MM.1S (cell line): ENCODE data around the gene CEP85.

Source experiments
- DNase-seq: peaks from one replicate; pipeline ENCODE4 v3.0.0-alpha.2; 2015
- H2AFZ ChIP-seq: fragments of 300-600 bp; sonication (generic); 2 replicates; pipeline ENCODE4 v1.6.0; 2016; ENCODE audit warnings: antibody characterized with exemption, low read length
- H3F3A ChIP-seq: fragments of 300-600 bp; sonication (generic); 2 replicates; pipeline ENCODE4 v1.6.1; 2016; ENCODE audit warnings: mild to moderate bottlenecking, antibody characterized with exemption, low read length, moderate library complexity, mixed read lengths; ENCODE audit not compliant: insufficient read depth
- H3K27ac ChIP-seq: fragments of 300-600 bp; sonication (generic); 2 replicates; pipeline ENCODE4 v1.5.1; 2016; ENCODE audit warnings: mild to moderate bottlenecking, low read length
- H3K27me3 ChIP-seq: fragments of 300-600 bp; sonication (generic); replicated peaks from 2 replicates; pipeline ENCODE4 v1.6.0; 2016; ENCODE audit warnings: low read length; ENCODE audit not compliant: insufficient read depth
- H3K36me3 ChIP-seq: fragments of 300-600 bp; sonication (generic); replicated peaks from 2 replicates; pipeline ENCODE4 v1.6.1; 2016; ENCODE audit warnings: mild to moderate bottlenecking, low read length, mixed read lengths; ENCODE audit not compliant: insufficient read depth
- H3K4me1 ChIP-seq: fragments of 300-600 bp; sonication (generic); 2 replicates; pipeline ENCODE4 v1.6.1; 2016; ENCODE audit warnings: low read length, mixed read lengths
- H3K4me2 ChIP-seq: fragments of 300-600 bp; sonication (generic); 2 replicates; pipeline ENCODE4 v1.6.0; 2016; ENCODE audit warnings: low read depth, low read length
- H3K4me3 ChIP-seq: fragments of 300-600 bp; sonication (generic); 2 replicates; pipeline ENCODE4 v1.5.1; 2016; ENCODE audit warnings: low read length, mixed read lengths
- H3K79me2 ChIP-seq: fragments of 300-600 bp; sonication (generic); 2 replicates; pipeline ENCODE4 v1.6.1; 2016; ENCODE audit warnings: mixed run types, low read length, mixed read lengths
- H3K9ac ChIP-seq: fragments of 300-600 bp; sonication (generic); 2 replicates; pipeline ENCODE4 v1.6.1; 2016; ENCODE audit warnings: low read length, mixed read lengths
- H3K9me2 ChIP-seq: fragments of 300-600 bp; sonication (generic); replicated peaks from 2 replicates; pipeline ENCODE4 v1.6.1; 2016; ENCODE audit warnings: mild to moderate bottlenecking, low read length, mixed read lengths; ENCODE audit not compliant: insufficient read depth
- H3K9me3 ChIP-seq: fragments of 300-600 bp; sonication (generic); replicated peaks from 2 replicates; pipeline ENCODE4 v1.6.1; 2016; ENCODE audit warnings: mild to moderate bottlenecking, low read length, mixed read lengths; ENCODE audit not compliant: insufficient read depth
- H4K20me1 ChIP-seq: fragments of 300-600 bp; sonication (generic); 2 replicates; pipeline ENCODE4 v1.6.1; 2016; ENCODE audit warnings: mild to moderate bottlenecking, low read length, moderate library complexity, mixed read lengths; ENCODE audit not compliant: insufficient read depth
- EZH2 ChIP-seq: fragments of 300-600 bp; sonication (generic); optimal IDR thresholded peaks from 2 replicates; pipeline ENCODE3; 2017; ENCODE audit warnings: low read depth, mild to moderate bottlenecking, antibody characterized with exemption, low read length, mixed read lengths
- EZH2phosphoT487 ChIP-seq: fragments of 300-600 bp; sonication (generic); IDR thresholded peaks from 2 replicates; pipeline ENCODE4 v1.6.1; 2018; ENCODE audit warnings: antibody characterized with exemption, low read length
- TF ChIP-seq, protein P1 (sequence below): fragments of 300-600 bp; sonication (generic); IDR thresholded peaks from 2 replicates; pipeline ENCODE4 v1.5.1; 2016; ENCODE audit warnings: antibody characterized with exemption, low read length, mixed read lengths

Gene CEP85

DNA sequence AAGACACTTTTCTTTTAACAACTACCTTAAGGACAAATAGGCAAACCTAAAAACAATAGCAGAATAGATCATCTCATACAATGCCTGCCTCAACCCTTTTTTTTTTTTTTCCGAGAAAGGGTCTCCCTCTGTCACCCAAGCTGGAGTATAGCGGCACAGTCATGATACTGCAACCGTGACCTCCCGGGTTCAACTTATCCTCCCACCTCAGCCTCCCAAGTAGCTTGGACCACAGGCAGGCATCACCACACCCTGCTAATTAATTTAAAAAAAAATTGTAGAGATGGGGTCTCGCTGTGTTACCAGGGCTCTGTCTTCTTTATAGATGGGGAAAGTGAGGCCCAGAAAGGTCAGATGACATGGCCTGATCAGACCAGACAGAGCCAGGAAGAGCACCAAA, 53.8 kb downstream of the CEP85 start:
- Histone ChIP-seq H4K20me1 (no peaks in the 10 kb centered on the region), H3K4me1 (peaks cover 34% of the 10 kb centered on the region), H3K9me2 (no peaks in the 10 kb centered on the region), H2AFZ (no peak overlapping the region), H3K27me3 (no peaks in the 10 kb centered on the region), H3K4me2 (peak overlapping the region; percentile 48; the same call in 1 of the 2 replicates), H3K27ac (peak overlapping the region; percentile 74; the same call in 1 of the 2 replicates), H3K9ac (peak overlapping the region; percentile 14; the same call in 1 of the 2 replicates), H3K9me3 (no peaks in the 10 kb centered on the region), H3K36me3 (no peaks in the 10 kb centered on the region), H3F3A (peaks cover 16% of the 10 kb centered on the region), H3K79me2 (no peaks in the 10 kb centered on the region), H3K4me3 (no peak overlapping the region)
- no peak for DNase-seq
- TF ChIP-seq, protein P1, sequence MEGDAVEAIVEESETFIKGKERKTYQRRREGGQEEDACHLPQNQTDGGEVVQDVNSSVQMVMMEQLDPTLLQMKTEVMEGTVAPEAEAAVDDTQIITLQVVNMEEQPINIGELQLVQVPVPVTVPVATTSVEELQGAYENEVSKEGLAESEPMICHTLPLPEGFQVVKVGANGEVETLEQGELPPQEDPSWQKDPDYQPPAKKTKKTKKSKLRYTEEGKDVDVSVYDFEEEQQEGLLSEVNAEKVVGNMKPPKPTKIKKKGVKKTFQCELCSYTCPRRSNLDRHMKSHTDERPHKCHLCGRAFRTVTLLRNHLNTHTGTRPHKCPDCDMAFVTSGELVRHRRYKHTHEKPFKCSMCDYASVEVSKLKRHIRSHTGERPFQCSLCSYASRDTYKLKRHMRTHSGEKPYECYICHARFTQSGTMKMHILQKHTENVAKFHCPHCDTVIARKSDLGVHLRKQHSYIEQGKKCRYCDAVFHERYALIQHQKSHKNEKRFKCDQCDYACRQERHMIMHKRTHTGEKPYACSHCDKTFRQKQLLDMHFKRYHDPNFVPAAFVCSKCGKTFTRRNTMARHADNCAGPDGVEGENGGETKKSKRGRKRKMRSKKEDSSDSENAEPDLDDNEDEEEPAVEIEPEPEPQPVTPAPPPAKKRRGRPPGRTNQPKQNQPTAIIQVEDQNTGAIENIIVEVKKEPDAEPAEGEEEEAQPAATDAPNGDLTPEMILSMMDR: no peak
- TF ChIP-seq EZH2: no peak
- no peak for TF ChIP-seq EZH2phosphoT487

DNA sequence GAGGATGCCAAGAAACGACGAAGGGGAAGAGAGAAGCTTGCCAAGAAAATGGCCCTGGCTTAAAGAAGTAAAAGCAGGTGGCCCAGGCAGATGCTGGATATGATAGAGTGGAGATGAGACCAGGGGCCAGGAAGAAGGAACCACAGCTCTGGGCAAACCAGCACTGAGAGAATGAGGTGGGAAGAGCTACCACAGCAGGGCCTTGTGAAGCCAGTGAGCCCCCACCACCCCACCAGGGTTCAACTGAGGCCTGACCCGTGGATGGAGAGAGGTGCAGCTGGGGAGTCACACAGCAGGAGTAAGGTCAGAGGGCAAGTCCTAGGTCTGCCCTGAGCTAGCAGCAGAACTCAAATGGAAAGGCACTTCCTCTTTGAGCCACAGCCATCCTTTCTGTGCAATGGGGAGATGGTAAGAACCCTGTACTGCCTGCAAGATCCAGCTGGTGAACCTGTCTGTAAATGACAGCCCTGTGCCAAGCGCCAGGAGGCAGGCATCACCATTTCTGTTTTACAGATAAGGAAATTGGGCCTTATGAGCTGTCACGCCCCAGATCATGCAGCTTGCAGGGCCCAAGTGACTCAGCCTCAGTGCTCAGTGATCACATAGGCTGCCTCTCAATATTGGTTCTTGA, 54.4 kb downstream of the CEP85 start:
- Histone ChIP-seq H3K36me3 (no peaks in the 10 kb centered on the region), H3K27me3 (no peaks in the 10 kb centered on the region), H3K4me2 (no peak overlapping the region), H2AFZ (no peak overlapping the region), H3K79me2 (no peaks in the 10 kb centered on the region), H3K9ac (no peak overlapping the region), H4K20me1 (no peaks in the 10 kb centered on the region), H3K9me3 (no peaks in the 10 kb centered on the region), H3K4me3 (no peak overlapping the region), H3K9me2 (no peaks in the 10 kb centered on the region), H3K4me1 (peaks cover 34% of the 10 kb centered on the region), H3K27ac (peak overlapping the region; percentile 74; the same call in 1 of the 2 replicates), H3F3A (peaks cover 16% of the 10 kb centered on the region)
- no peak for DNase-seq
- TF ChIP-seq EZH2phosphoT487: no peak
- TF ChIP-seq, protein P1: no peak

DNA sequence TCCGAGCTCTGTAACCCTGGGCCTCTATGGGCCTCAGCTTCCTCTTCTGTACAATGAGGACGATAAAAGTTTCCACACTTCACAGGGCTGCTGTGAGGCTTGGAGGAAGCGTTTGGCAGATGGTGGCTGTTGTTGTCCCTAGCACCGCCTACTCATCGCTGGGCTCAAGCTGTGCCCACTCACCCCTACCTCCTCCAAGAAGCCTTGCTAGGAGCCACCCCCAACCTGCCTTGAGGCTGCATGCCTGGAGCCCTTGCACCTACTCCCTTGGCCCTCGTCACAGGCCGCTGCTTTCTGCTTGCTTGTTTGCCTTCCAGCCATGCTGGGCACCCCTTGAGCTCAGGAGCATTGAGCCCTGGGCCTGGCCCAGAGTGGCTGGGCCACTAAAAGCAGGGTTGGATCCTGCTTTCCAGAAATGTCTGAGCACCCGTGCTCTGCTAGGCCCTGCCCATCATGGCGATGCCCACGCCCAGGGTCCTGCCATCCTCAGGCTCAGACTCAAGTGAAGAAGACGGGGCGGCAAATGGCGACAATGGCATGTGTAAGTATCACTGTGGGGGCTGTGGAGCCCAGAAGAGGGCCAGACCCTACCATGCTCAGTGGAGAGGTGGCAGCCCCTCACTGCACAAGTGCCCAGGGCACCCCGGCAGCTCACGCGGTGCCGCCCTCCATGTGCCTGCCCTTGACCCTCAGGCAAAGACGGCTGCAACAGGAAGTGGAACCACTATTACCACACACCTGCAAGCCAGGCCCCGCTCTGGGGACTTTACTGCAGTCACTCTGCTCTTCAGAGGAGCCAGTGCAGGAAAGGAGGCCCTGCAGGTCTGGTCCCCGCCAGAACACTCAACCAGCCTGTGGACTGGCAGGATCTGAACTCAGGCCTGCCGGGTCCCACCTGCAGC, 55.4 kb downstream of the CEP85 start:
- no peak overlapping the region for H3K9ac ChIP-seq
- no peaks in the 10 kb centered on the region for H3K27me3 ChIP-seq
- no peaks in the 10 kb centered on the region for H3K36me3 ChIP-seq
- DNase-seq: no peak
- no peak overlapping the region for H3K27ac ChIP-seq
- TF ChIP-seq EZH2phosphoT487: no peak
- TF ChIP-seq, protein P1: no peak
- no peak for TF ChIP-seq EZH2
- no peak overlapping the region for H3K4me3 ChIP-seq
- no peaks in the 10 kb centered on the region for H4K20me1 ChIP-seq
- H2AFZ ChIP-seq: no peak overlapping the region
- no peaks in the 10 kb centered on the region for H3K9me3 ChIP-seq
- H3F3A ChIP-seq: peaks cover 16% of the 10 kb centered on the region
- H3K4me2 ChIP-seq: no peak overlapping the region
- no peaks in the 10 kb centered on the region for H3K79me2 ChIP-seq
- peaks cover 34% of the 10 kb centered on the region for H3K4me1 ChIP-seq
- no peaks in the 10 kb centered on the region for H3K9me2 ChIP-seq
